ENCODE measurements around the gene C2orf92. TPM values are rescaled to one million over a fixed set of nuclear protein-coding genes. Genes with fewer than 3 reads are reported as not detected.
"Not testable (repeated sequence)": the region's sequence is repeated elsewhere in the genome, so short reads cannot be mapped to it uniquely, and the experiment has no call there.

Gene C2orf92
- polyA plus RNA-seq, 1 donor from 2014 or later: 1.4 TPM

DNA sequence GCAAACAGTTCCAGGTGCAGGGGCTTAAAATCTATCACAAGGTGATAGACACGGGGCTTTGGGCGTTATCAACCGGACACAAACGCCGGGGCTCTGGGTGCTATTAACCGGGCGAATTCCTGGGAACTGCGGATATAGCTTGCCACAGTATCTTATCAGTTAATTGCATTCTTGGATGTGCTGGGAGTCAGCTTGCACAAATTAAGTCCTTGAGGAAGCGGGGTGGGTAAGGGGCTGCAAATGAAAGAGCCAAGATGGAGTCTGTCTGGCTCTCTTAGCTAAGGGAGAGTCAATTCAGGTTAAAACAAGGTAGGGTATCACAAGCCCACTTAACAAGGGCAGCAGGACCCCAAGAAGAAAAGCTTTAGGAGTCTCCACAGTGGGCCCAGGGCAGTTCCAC is 42.7 kb downstream of the C2orf92 start:
- peaks cover 0 to 11% (median 9%) of the 10 kb centered on the region in 3 donors for H3K4me1 Mint-ChIP-seq
- H3K36me3 Mint-ChIP-seq, H3K27ac Mint-ChIP-seq, H3K27me3 Mint-ChIP-seq, H3K9me3 Mint-ChIP-seq: not testable (repeated sequence)
- H3K4me3 Mint-ChIP-seq: peak overlapping the region in 1 of 4 donors; percentile 54

DNA sequence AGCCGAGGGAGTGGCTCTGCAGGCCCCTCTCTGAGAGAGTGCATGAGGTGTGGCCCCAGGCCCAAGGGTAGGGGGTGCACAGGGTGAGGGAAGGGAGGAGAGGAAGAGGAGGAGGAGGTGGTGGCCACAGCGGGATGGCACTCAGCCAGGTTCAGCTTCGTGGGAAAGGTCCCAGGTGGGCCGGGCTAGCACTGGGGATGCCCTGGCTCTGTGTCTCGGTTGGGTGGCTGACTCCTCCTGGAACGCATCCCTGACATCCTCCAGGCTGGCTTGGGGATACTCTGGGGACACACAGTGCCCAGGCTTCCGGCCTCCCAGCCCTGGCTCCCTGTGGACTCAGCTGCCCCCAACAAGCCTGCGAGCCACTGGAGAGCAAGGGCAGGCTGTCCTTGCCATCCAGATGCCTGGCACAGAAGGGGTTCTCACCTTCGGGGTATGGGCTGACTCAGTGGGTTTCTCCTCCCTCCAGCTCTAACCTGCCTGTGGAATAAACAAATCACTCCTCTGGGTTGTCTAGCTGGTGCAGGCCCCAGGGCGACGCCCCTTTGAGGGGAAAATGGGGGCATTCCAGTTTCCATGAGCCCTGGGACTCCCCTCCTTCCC is 43.3 kb downstream of the C2orf92 start:
- Mint-ChIP-seq H3K9me3 (no peaks in the 10 kb centered on the region), H3K27ac (peak overlapping the region in 1 of 3 donors; percentile 76), H3K4me1 (peaks cover 4 to 11% (median 11%) of the 10 kb centered on the region in 3 donors), H3K27me3 (peaks cover 4% of the 10 kb centered on the region), H3K4me3 (peak overlapping the region in 3 of 4 donors; percentile 4 to 88 (median 23)), H3K36me3 (peaks cover 5% of the 10 kb centered on the region)

DNA sequence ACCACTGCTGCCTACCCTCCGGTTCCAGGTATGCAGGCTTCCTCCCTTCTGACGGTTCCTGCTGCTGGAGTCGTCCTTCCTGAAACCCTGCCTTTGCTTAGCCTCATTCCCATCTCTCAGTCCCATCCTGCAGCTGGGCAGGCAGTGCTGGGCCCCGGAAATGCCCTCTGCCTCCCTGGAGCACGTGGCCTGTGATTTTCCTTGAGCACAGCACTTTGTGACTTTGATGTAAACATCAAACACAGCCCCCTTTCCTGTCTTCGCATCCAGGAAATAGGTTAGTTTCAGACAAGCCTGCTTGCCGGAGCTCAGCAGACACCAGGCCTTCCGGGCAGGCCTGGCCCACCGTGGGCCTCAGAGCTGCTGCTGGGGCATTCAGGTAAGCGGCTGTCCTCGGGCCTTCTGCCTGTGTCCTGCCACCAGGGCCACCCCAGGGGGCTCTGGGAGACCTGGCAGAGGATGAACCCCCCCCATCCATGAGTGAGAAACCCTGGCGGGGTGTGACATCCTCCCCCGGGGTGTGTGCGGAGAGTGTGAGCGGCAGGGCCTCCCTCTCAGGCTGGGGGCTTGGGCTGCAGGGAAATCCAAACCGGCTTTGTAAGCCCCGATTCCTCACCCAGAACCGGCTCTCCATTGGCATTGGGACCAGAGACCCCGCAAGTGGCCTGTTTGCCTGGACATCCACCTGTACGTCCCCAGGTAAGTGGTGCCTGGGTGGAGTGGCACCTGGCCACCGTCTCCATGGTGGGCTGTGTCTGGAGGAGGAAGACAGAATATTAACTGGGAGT is 44.0 kb downstream of the C2orf92 start, which contains the start of gene ZAP70:
Gene ZAP70, plus strand, starts transcription at position 281 of the 788 bp plus-strand sequence. CDS start 10,461 bp downstream, outside the sequence.
- H3K4me1 Mint-ChIP-seq: peaks cover 7 to 17% (median 14%) of the 10 kb centered on the region in 3 donors
- H3K9me3 Mint-ChIP-seq: no peaks in the 10 kb centered on the region
- H3K36me3 Mint-ChIP-seq: no peaks in the 10 kb centered on the region
- peak within 1 kb of the TSS in 2 of 3 donors; percentile 27 to 76 for H3K27ac Mint-ChIP-seq
- H3K27me3 Mint-ChIP-seq: no peaks in the 10 kb centered on the region
- H3K4me3 Mint-ChIP-seq: peak within 1 kb of the TSS; percentile 23 to 88 (median 79)

DNA sequence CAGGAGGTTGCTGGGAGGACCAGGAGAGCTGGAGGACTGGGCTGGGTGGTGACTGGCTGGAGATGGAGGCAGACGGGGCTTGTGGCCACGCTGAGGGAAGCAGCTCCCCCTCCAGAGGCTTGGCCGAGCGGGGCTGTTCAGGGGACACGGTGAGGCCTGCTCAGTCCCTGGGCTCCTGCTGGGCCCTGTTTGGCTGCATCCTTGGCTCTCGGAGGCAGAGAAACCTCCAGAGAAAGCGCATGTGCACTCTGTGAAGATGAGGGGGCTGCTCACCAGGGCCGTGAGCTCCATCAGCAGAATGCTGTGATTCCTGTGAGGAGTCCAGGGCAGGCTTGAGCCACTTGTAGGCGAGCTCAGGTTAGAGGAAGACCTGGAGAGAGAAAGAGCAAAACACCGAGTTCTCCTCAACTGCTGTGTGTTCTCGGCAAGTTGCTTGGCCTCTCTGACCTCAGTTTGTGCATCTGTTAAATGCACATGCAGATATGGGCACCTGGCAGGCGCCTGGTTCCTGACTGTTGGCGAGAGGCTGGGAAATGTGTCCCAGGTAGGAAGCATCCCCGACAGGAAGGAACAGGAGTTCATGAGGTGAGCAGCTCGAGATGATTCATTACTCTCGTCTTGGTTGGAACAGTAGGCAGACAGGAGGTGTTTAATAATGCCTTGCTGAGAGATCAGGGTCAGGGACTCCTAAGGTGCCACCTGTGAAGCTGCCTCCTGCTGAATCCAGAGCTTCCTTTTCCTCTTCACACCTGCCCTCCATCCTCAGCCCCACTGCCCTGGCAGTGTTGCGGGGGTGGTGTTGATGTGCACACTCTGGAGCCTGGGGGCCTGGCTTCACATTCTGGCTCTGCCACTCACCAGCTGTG is 44.8 kb downstream of the C2orf92 start:
- Mint-ChIP-seq H3K27ac (peak overlapping the region in 1 of 3 donors; percentile 27), H3K4me3 (peak overlapping the region in 3 of 4 donors; percentile 55 to 87 (median 71)), H3K27me3 (no peaks in the 10 kb centered on the region), H3K4me1 (peaks cover 14 to 26% (median 23%) of the 10 kb centered on the region in 3 donors), H3K36me3 (no peaks in the 10 kb centered on the region), H3K9me3 (no peaks in the 10 kb centered on the region)

DNA sequence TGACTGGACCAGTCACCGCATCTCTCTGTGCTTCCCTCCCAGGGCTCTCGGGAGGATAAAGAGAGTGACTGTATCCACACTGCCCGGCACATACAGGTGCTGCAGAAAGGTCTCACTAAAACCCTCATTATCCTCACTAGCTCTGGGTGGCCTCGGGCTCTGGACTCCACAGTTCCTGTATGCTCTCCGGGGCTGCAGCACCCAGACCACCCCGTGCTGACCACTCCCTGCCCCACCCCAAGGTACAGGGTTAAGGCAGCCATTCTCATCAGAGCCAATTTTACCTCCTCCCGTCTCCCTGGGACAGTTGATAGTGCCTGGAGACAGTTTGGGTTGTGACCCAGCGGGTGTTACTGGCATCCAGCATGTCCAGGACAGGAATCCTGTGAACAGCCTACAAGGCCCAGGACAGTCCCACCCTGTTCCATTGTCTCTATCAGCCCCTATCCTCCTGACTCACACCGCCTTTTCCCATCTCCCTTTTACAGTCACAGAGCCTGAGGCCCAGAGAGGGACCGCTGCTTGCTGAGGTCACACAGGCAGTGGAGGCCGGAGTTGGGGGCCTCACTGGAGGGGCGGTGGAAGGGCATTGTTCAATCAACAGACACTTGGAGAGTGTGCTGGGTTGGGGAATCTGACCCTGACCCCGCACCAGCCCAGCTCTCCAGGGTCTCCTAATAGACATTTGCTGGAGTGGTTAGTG is 45.6 kb downstream of the C2orf92 start:
- Mint-ChIP-seq H3K27me3 (no peaks in the 10 kb centered on the region), H3K4me1 (peaks cover 14 to 27% (median 20%) of the 10 kb centered on the region in 3 donors), H3K36me3 (no peaks in the 10 kb centered on the region), H3K4me3 (peak overlapping the region in 1 of 4 donors; percentile 87), H3K9me3 (no peaks in the 10 kb centered on the region), H3K27ac (peak overlapping the region in 1 of 3 donors; percentile 49)

DNA sequence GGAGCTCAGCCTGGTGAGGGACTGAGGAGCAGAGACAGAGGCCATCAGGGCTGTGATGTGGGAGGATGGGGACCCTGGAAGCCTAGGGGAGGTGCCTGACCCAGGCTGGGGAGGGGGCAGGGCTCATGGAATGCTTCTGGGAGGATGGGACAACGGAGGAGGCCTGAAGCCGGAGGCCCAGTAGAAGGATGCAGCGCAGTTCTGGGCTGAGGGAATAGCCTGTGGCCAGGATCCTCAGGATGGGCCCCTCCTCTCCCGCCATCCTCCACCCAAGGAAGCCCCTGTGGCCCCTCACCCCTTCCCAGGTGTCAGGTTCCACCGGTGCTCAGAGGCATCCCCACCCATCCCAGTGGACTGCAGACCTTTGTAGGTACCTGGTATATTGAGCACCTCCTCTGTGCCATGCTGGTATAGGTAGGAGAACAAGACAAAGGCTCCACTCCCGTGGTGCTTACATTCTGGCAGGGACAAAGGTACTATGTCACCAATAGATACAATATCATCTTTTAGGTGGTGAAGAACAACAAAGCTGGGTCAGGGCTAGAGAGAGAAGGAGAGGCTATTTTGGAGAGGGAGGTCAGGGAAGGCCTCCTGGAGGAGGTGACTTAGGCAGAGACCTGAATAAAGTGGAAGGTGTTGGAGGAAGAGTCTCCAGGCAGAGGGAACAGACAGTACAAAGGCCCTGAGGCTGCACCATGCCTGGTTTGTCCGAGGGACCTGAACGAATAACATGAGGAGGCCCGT is 46.6 kb downstream of the C2orf92 start:
- H3K27me3 Mint-ChIP-seq: no peaks in the 10 kb centered on the region
- H3K4me3 Mint-ChIP-seq: peak overlapping the region in 3 of 4 donors; percentile 2 to 60 (median 3)
- H3K36me3 Mint-ChIP-seq: no peaks in the 10 kb centered on the region
- peak overlapping the region in 2 of 3 donors; percentile 8 for H3K27ac Mint-ChIP-seq
- peaks cover 14 to 27% (median 17%) of the 10 kb centered on the region in 3 donors for H3K4me1 Mint-ChIP-seq
- H3K9me3 Mint-ChIP-seq: no peaks in the 10 kb centered on the region

DNA sequence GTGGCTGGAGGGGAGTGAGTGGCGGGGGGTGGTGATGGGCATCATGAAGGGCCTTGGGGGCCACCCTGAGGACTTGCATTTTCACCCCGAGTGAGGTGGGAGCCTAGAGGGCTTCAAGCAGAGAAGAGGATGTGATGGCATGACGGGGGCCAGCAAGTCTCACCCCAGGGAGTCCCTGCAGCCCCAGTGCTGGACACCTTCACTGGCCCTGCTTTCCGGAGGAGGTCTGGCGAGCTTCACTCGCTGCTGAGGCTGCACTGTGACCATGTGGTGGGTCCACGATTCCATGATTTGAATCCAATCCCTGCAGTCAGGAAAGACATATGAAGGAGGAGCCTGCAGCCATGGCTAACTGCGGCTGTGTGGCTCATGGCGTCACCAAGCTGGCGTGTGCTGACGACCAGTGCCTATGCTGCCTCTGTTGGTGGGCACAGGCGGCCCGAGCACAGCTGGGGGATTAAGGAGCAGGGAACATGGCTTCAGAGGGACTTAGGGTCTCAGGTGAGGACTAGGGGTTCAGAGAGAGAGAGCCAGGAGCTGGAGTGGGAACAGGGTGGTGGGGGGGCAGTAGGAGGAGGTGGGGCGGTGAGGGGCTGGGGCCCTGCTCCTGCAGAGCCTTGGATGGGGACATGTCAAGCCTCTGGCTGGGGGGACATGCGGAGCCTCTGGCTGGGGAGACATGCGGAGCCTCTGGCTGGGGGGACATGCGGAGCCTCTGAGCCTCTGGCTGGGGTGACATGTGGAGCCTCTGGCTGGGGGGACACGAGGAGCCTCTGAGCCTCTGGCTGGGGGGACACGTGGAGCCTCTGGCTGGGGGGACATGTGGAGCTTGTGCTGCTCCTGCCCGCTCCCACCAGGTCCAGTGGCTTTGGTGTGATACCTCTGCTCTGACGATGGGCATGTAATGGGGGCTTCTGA is 47.4 kb downstream of the C2orf92 start:
- peak overlapping the region in 2 of 4 donors; percentile 63 to 81 for H3K4me3 Mint-ChIP-seq
- H3K27ac Mint-ChIP-seq: peak overlapping the region in 2 of 3 donors; percentile 8
- no peaks in the 10 kb centered on the region for H3K36me3 Mint-ChIP-seq
- H3K4me1 Mint-ChIP-seq: peaks cover 14 to 27% (median 17%) of the 10 kb centered on the region in 3 donors
- H3K9me3 Mint-ChIP-seq: no peaks in the 10 kb centered on the region
- H3K27me3 Mint-ChIP-seq: no peaks in the 10 kb centered on the region

DNA sequence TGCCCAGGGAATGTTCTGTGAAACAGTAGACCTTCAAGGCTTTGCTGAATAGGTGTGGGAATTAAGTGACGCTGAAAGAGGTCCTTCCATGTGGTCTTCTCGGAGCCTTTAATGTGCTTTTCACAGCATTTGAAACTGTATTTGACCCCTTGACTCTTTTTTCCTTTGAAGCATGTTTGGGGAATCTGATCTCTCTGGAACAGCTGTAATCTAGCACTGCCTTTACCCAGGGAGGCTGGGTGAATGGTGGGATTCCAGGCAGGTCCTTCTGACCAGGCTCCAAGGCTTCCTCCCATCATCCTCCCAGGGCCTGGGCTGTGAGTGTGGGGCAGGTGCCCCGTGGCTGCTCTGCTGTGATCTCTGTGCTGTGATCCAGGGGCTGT is 48.1 kb downstream of the C2orf92 start:
- Mint-ChIP-seq H3K4me3 (peak overlapping the region in 2 of 4 donors; percentile 47 to 63), H3K9me3 (no peaks in the 10 kb centered on the region), H3K4me1 (peaks cover 14 to 27% (median 15%) of the 10 kb centered on the region in 3 donors), H3K27ac (peak overlapping the region in 1 of 3 donors; percentile 53), H3K36me3 (no peaks in the 10 kb centered on the region), H3K27me3 (no peaks in the 10 kb centered on the region)

DNA sequence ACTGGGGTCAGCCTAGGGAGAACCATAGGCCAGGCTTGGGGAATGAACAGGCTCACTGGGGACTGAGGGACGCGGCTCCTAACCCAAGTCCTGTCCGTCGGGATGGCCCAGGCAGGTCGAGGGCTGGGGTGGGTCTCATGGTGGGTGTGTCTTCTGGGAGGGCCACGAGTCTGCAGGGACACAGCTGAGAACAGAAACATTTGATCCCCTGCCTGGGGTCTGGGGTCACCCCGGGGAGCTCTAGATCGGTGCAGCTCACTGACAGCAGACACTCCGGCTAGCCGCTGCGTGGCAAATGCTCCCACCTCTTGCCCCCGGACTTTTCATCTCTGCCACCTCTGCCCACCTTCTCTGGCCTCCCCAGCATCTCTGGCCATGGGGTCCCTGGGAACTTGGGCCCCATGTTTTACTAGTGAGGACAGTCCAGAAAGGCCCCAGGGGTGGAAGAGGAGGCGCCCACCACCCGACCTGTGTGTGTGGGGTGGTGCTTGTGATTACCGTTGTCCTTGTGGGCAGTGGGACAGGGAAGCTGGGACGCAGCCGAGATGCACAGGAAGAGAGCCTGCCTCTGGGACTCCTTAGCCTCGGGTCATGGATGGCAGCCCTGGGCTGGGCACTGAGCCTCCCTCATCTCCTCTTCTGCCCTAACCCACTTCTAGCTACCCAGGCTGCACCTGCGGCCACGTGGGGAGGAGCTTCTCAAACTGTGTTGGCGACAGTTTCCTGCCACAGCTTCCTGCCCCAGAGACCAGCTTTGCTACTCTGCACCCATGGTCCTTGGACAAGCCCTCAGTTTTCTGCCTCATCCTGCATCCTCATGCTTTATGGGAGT is 48.8 kb downstream of the C2orf92 start:
- no peaks in the 10 kb centered on the region for H3K36me3 Mint-ChIP-seq
- H3K27me3 Mint-ChIP-seq: no peaks in the 10 kb centered on the region
- no peaks in the 10 kb centered on the region for H3K9me3 Mint-ChIP-seq
- H3K4me1 Mint-ChIP-seq: peaks cover 14 to 26% (median 15%) of the 10 kb centered on the region in 3 donors
- peak overlapping the region; percentile 53 to 90 (median 76) for H3K27ac Mint-ChIP-seq
- H3K4me3 Mint-ChIP-seq: peak overlapping the region; percentile 3 to 91 (median 79)

DNA sequence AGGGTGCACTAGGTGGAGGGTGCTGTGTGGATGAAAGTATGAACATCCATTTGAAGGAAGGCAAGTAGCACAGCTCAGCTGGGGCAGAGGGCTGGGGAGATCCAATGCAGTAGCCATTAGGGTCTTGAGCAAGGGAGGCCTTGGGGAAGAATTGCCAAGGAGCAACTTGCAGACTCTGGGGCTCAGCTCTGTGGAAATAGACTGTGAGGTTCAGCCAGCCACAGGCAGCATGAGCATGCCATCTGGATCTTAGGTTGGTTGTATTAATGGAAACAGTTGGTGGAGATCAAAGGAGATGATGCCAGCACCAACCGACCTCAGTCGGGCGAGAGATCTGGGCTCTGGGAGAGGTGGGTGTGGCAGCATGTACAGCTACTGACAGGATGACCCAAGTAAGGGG is 49.4 kb downstream of the C2orf92 start:
- Mint-ChIP-seq H3K4me3 (peak overlapping the region; percentile 3 to 91 (median 79)), H3K27ac (peak overlapping the region; percentile 50 to 90 (median 76)), H3K9me3 (no peaks in the 10 kb centered on the region), H3K36me3 (no peaks in the 10 kb centered on the region), H3K27me3 (no peaks in the 10 kb centered on the region), H3K4me1 (peaks cover 14 to 25% (median 15%) of the 10 kb centered on the region in 3 donors)

DNA sequence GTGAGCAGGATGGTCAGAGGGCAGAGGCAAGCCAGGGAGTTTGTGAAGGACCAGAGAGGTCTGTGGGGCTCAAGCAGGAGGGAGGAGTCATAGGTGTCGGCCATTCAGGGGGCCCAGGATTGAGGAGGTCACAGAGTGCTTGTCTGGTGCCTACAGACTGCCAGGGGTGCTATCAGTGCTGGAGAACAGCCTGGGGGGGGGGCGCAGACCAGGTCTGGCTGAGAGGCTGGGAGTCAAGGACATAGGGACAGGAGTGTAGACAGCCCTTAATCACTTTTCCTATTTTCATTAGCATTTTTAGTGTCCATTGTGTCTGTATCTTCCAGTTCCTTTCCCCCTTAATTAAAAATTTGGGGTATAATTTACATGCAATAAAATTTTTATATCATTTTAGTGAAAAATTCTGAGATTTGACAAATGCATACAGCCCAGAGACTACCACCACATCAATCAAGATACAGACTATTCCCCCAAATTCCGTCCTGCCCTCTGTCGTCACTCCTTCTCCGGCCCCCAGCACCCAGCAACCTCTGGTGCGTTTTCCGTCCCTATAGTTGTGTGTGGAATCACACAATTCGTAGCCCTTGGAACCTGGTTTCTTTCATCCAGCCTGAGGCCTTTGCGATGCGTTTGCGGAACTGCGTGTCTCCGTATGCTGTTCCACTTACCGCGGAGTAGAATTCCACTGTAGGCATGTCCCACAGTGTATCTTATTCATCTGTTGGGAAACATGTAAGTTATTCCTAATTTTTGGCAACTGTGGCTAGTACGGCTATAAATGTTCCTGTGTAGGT is 50.0 kb downstream of the C2orf92 start:
- no peaks in the 10 kb centered on the region for H3K27me3 Mint-ChIP-seq
- H3K36me3 Mint-ChIP-seq: no peaks in the 10 kb centered on the region
- H3K4me1 Mint-ChIP-seq: peaks cover 14 to 25% (median 15%) of the 10 kb centered on the region in 3 donors
- peak overlapping the region in 1 of 3 donors; percentile 53 for H3K27ac Mint-ChIP-seq
- H3K9me3 Mint-ChIP-seq: no peaks in the 10 kb centered on the region
- peak overlapping the region in 2 of 4 donors; percentile 32 to 86 for H3K4me3 Mint-ChIP-seq

All from IgD-negative memory B cell (primary cell).